OCI-LY1 (cell line): ENCODE results near the gene UBE2D4.
A peak's percentile ranks its signal among the peaks of the same experiment; 100 is the strongest.

Experiments used
- EZH2 ChIP-seq: fragments of 200-600 bp; sonication (generic), shearing (Covaris generic); IDR thresholded peaks from 2 replicates; pipeline ENCODE4 v1.8.0; 2017; ENCODE audit warnings: borderline replicate concordance, mixed run types, mild to moderate bottlenecking, antibody characterized with exemption, low read length, moderate library complexity, mixed read lengths
- TF ChIP-seq, protein P1 (sequence below): fragments of 200-600 bp; sonication (generic), shearing (Covaris generic); IDR thresholded peaks from 2 replicates; pipeline ENCODE4 v1.5.1; 2017; ENCODE audit warnings: mild to moderate bottlenecking, antibody characterized with exemption, low read length, moderate library complexity, mixed read lengths

DNA sequence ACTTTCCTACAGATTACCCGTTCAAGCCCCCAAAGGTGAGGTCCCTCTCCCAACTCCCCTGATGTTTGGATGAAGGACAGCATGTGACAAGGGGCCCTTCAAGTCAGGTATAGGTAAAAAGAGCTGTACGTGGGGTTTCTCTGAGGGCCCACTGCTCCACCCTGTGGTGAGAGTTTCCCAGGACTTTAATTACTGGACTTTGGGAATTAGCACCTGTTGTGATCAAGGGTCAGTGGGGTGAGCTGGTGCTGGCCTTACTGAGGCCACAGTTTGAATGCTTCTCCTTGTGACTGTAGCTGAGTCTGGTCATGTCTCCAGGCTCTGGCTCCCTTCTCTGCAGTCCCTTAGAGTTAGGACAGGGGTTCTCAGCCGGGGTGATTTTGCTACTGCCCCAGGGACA is 16.8 kb downstream of the UBE2D4 start:
- TF ChIP-seq, protein P1, sequence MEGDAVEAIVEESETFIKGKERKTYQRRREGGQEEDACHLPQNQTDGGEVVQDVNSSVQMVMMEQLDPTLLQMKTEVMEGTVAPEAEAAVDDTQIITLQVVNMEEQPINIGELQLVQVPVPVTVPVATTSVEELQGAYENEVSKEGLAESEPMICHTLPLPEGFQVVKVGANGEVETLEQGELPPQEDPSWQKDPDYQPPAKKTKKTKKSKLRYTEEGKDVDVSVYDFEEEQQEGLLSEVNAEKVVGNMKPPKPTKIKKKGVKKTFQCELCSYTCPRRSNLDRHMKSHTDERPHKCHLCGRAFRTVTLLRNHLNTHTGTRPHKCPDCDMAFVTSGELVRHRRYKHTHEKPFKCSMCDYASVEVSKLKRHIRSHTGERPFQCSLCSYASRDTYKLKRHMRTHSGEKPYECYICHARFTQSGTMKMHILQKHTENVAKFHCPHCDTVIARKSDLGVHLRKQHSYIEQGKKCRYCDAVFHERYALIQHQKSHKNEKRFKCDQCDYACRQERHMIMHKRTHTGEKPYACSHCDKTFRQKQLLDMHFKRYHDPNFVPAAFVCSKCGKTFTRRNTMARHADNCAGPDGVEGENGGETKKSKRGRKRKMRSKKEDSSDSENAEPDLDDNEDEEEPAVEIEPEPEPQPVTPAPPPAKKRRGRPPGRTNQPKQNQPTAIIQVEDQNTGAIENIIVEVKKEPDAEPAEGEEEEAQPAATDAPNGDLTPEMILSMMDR, result peak; percentile 29; the same call in 1 of the 2 replicates
- no peak for TF ChIP-seq EZH2
